Bronchial epithelial cell (primary cell): ENCODE data around the gene STAT4. TPM values are rescaled to one million over a fixed set of nuclear protein-coding genes. Genes with fewer than 3 reads are reported as not detected.

Source experiments
- DNase-seq: peaks from one replicate; pipeline ENCODE4 v3.0.0-alpha.2; 2010; ENCODE audit warnings: low read depth
- FAIRE-seq: peaks from 2 replicates; lab custom pipeline; 2011; peaks lifted over from hg19 to GRCh38; lab: Jason Lieb, UNC
- H3K27me3 ChIP-seq: 2 replicates; pipeline ENCODE4 v1.5.1; 2011; ENCODE audit warnings: low read length; ENCODE audit not compliant: control insufficient read depth, insufficient read depth
- H3K36me3 ChIP-seq: 2 replicates; pipeline ENCODE4 v1.5.1; 2011; ENCODE audit warnings: low read length; ENCODE audit not compliant: control insufficient read depth, insufficient read depth
- H3K4me3 ChIP-seq: 2 replicates; pipeline ENCODE4 v1.5.1; 2011; ENCODE audit warnings: mild to moderate bottlenecking, low read depth, low read length, control low read depth
- CTCF ChIP-seq: IDR thresholded peaks from 2 replicates; pipeline ENCODE4 v1.5.1; 2011; ENCODE audit warnings: mild to moderate bottlenecking, moderate library complexity, low read length, control low read depth, inconsistent platforms; ENCODE audit not compliant: insufficient read depth, severe bottlenecking
- total RNA-seq: library from RNA; depleted of rRNA; stranded (reverse); fragments of >200 nt; gene quantifications from 2 replicates; pipeline ENCODE4 v1.2.1, GENCODE V29; 2014

STAT4 gene
- total RNA-seq, 1 donor from 2014 or later = 7.1 TPM

- Histone ChIP-seq H3K4me3 (no peak overlapping the region), H3K27me3 (no peaks in the 10 kb centered on the region), H3K36me3 (no peaks in the 10 kb centered on the region)
- no peak for TF ChIP-seq CTCF
- DNase-seq (peak; percentile 71), FAIRE-seq (no peak)
Observed at GRCh38 chr2:191167766-191168165, 17.0 kb upstream of the STAT4 start.

- Histone ChIP-seq H3K4me3 (no peak overlapping the region), H3K36me3 (no peaks in the 10 kb centered on the region), H3K27me3 (no peaks in the 10 kb centered on the region)
- no peak for DNase-seq
- TF ChIP-seq CTCF = no peak
- FAIRE-seq = no peak
Observed at GRCh38 chr2:191166756-191167445, 16.1 kb upstream of the STAT4 start.

GRCh38 chr2:191166111-191166755 lies 15.4 kb upstream of the STAT4 start:
- Histone ChIP-seq H3K36me3 (no peaks in the 10 kb centered on the region), H3K27me3 (no peaks in the 10 kb centered on the region), H3K4me3 (no peak overlapping the region)
- DNase-seq = peak; percentile 92
- no peak for TF ChIP-seq CTCF
- FAIRE-seq = no peak

GRCh38 chr2:191165176-191165643 lies 14.4 kb upstream of the STAT4 start:
- Histone ChIP-seq H3K4me3 (no peak overlapping the region), H3K36me3 (no peaks in the 10 kb centered on the region), H3K27me3 (no peaks in the 10 kb centered on the region)
- no peak for FAIRE-seq
- peak; percentile 61 for TF ChIP-seq CTCF
- DNase-seq = peak; percentile 75

- FAIRE-seq (no peak), DNase-seq (no peak)
- no peaks in the 10 kb centered on the region for H3K36me3 ChIP-seq
Observed at GRCh38 chr2:191158747-191159146, 8.0 kb upstream of the STAT4 start.

More at GRCh38 chr2:191158747-191159146, 8.0 kb upstream of the STAT4 start:
- H3K27me3 ChIP-seq = no peaks in the 10 kb centered on the region
- H3K4me3 ChIP-seq = no peak overlapping the region
- no peak for TF ChIP-seq CTCF
